Sciatic nerve (tissue), 2 donors: ENCODE data around the gene TNRC6C. TPM values are rescaled to one million over a fixed set of nuclear protein-coding genes. Genes with fewer than 3 reads are reported as not detected.
"Not testable (repeated sequence)": the region's sequence is repeated elsewhere in the genome, so short reads cannot be mapped to it uniquely, and the experiment has no call there.

ENCODE experiments used
- ATAC-seq: fragments of 200-7000 bp; cut with Tn5 transposase; one replicate; pipeline ENCODE4 v1.9.1; 2020; ENCODE audit warnings: mild to moderate bottlenecking, moderate library complexity
- DNase-seq: peaks from one replicate; pipeline ENCODE4 v3.0.0-alpha.2; 2020; ENCODE audit warnings: low spot score
- intact Hi-C: fragments of 100-400 bp; cut with DNase I; formaldehyde crosslinking; loops from one replicate; pipeline ENCODE4 v1.14.2; 2022
- total RNA-seq: library from RNA; stranded (reverse); fragmentation: NEBNext Ultra II Directional; extraction: Animal tissue kit (Norgen Biotek cat#: 25700); gene quantifications from one replicate; pipeline ENCODE4 v1.2.1, GENCODE V29; 2021
- donor health status: DM: no; HTN: no; CAD: no.
- donor health status: DM: no; HTN: no; CAD: no.

The TNRC6C gene
- total RNA-seq, 1 donor from 2014 or later: 69.3 TPM

GRCh38 chr17:77928519-77929179 is 29.9 kb upstream of the TNRC6C start:
- intact Hi-C loops: loop anchor here (1.0 kb wide), 1 partner anchor 44 kb away; no protein-coding TSS in a partner anchor
- no peak for ATAC-seq

GRCh38 chr17:77929180-77929564 is 29.3 kb upstream of the TNRC6C start:
- intact Hi-C loops: loop anchor here (1.0 kb wide), 1 partner anchor 43 kb away; no protein-coding TSS in a partner anchor
- ATAC-seq: no peak
- no peak for DNase-seq

More at GRCh38 chr17:77928519-77929179, 29.9 kb upstream of the TNRC6C start:
- peak; percentile 57 for DNase-seq

GRCh38 chr17:77929871-77930436 is 28.5 kb upstream of the TNRC6C start:
- intact Hi-C loops: loop anchor here (1.0 kb wide), 1 partner anchor 42 kb away; no protein-coding TSS in a partner anchor

GRCh38 chr17:77930780-77931768 is 27.4 kb upstream of the TNRC6C start:
- DNase-seq: no peak
- ATAC-seq: peak; percentile 28
- intact Hi-C loops: no loop called here

More at GRCh38 chr17:77929871-77930436, 28.5 kb upstream of the TNRC6C start:
- DNase-seq (no peak), ATAC-seq (no peak)

GRCh38 chr17:77933777-77934398 is 24.6 kb upstream of the TNRC6C start:
- DNase-seq: no peak
- intact Hi-C loops: no loop called here
- ATAC-seq: peak; percentile 36

- no peak for DNase-seq
- no peak for ATAC-seq
- intact Hi-C loops: no loop called here
Observed at GRCh38 chr17:77935121-77935571, 23.4 kb upstream of the TNRC6C start.

- not testable (repeated sequence) for ATAC-seq, DNase-seq
Observed at GRCh38 chr17:77935744-77936143, 22.8 kb upstream of the TNRC6C start.

GRCh38 chr17:77936881-77937280 is 21.6 kb upstream of the TNRC6C start:
- intact Hi-C loops: no loop called here
- no peak for DNase-seq
- ATAC-seq: no peak

More at GRCh38 chr17:77935744-77936143, 22.8 kb upstream of the TNRC6C start:
- intact Hi-C loops: not testable (repeated sequence)

- ATAC-seq: no peak
- intact Hi-C loops: no loop called here
- DNase-seq: no peak
Observed at GRCh38 chr17:77941004-77941403, 17.5 kb upstream of the TNRC6C start.

GRCh38 chr17:77942112-77942988 is 16.2 kb upstream of the TNRC6C start:
- intact Hi-C loops: no loop called here
- peak; percentile 77 for DNase-seq
- peak; percentile 95 for ATAC-seq

- no peak for DNase-seq
- no peak for ATAC-seq
- intact Hi-C loops: no loop called here
Observed at GRCh38 chr17:77943971-77944370, 14.5 kb upstream of the TNRC6C start.

GRCh38 chr17:77944390-77945222 is 13.9 kb upstream of the TNRC6C start:
- DNase-seq (no peak), ATAC-seq (peak; percentile 52)
- intact Hi-C loops: no loop called here

GRCh38 chr17:77946900-77947645 is 11.4 kb upstream of the TNRC6C start:
- no peak for ATAC-seq

GRCh38 chr17:77948690-77949114 is 9.8 kb upstream of the TNRC6C start:
- DNase-seq (no peak), ATAC-seq (peak; percentile 73)
- intact Hi-C loops: no loop called here

More at GRCh38 chr17:77946900-77947645, 11.4 kb upstream of the TNRC6C start:
- intact Hi-C loops: no loop called here
- no peak for DNase-seq

- DNase-seq: no peak
- no peak for ATAC-seq
- intact Hi-C loops: no loop called here
Observed at GRCh38 chr17:77951123-77951522, 7.4 kb upstream of the TNRC6C start.

- intact Hi-C loops: no loop called here
- ATAC-seq (no peak), DNase-seq (no peak)
Observed at GRCh38 chr17:77952368-77952767, 6.1 kb upstream of the TNRC6C start.
